Rectal smooth muscle tissue (tissue), 1 donor: ENCODE results near the gene IL17A.
"Not testable (repeated sequence)": the region's sequence is repeated elsewhere in the genome, so short reads cannot be mapped to it uniquely, and the experiment has no call there.

Experiments
- H3K27ac ChIP-seq: one replicate; pipeline ENCODE4 v1.7.0; 2013; ENCODE audit warnings: low read depth, low read length, inconsistent platforms
- H3K27me3 ChIP-seq: one replicate; pipeline ENCODE4 v1.7.0; 2013; ENCODE audit warnings: low read length; ENCODE audit not compliant: control insufficient read depth, insufficient read depth
- H3K36me3 ChIP-seq: one replicate; pipeline ENCODE4 v1.7.0; 2013; ENCODE audit warnings: low read length; ENCODE audit not compliant: control insufficient read depth, insufficient read depth
- H3K4me1 ChIP-seq: one replicate; pipeline ENCODE4 v1.7.0; 2013; ENCODE audit warnings: low read length; ENCODE audit not compliant: control insufficient read depth, insufficient read depth
- H3K4me3 ChIP-seq: one replicate; pipeline ENCODE4 v1.7.0; 2013; ENCODE audit warnings: low read length
- H3K9ac ChIP-seq: one replicate; pipeline ENCODE4 v1.7.0; 2013; ENCODE audit warnings: low read length

The IL17A gene

GRCh38 chr6:52176550-52176949, 9.6 kb upstream of the IL17A start:
- H3K4me1 ChIP-seq, result no peaks in the 10 kb centered on the region
- no peaks in the 10 kb centered on the region for H3K36me3 ChIP-seq
- H3K27me3 ChIP-seq, result no peaks in the 10 kb centered on the region
- no peak overlapping the region for H3K9ac ChIP-seq
- no peak overlapping the region for H3K27ac ChIP-seq
- no peak overlapping the region for H3K4me3 ChIP-seq

- Histone ChIP-seq H3K36me3 (no peaks in the 10 kb centered on the region), H3K4me1 (no peaks in the 10 kb centered on the region), H3K27ac (no peak overlapping the region), H3K27me3 (no peaks in the 10 kb centered on the region), H3K4me3 (no peak overlapping the region), H3K9ac (no peak overlapping the region)
Measured at GRCh38 chr6:52177961-52178360, 8.2 kb upstream of the IL17A start.

- no peaks in the 10 kb centered on the region for H3K27me3 ChIP-seq
- H3K36me3 ChIP-seq, result no peaks in the 10 kb centered on the region
- no peak overlapping the region for H3K27ac ChIP-seq
- H3K4me3 ChIP-seq, result no peak overlapping the region
- H3K9ac ChIP-seq, result no peak overlapping the region
- H3K4me1 ChIP-seq, result no peaks in the 10 kb centered on the region
Measured at GRCh38 chr6:52180787-52181558, 5.2 kb upstream of the IL17A start.

- Histone ChIP-seq H3K9ac (no peak overlapping the region), H3K4me3 (no peak overlapping the region), H3K27ac (no peak overlapping the region), H3K4me1 (no peaks in the 10 kb centered on the region), H3K36me3 (no peaks in the 10 kb centered on the region), H3K27me3 (no peaks in the 10 kb centered on the region)
Measured at GRCh38 chr6:52183131-52183713, 3.0 kb upstream of the IL17A start.

GRCh38 chr6:52186480-52186879, 305 bp downstream of the IL17A start:
- Histone ChIP-seq H3K4me3 (no peak overlapping the region), H3K27me3 (no peaks in the 10 kb centered on the region), H3K27ac (no peak overlapping the region), H3K4me1 (no peaks in the 10 kb centered on the region), H3K36me3 (no peaks in the 10 kb centered on the region), H3K9ac (no peak overlapping the region)

GRCh38 chr6:52187098-52187497, 923 bp downstream of the IL17A start:
- no peak overlapping the region for H3K4me3 ChIP-seq
- no peak overlapping the region for H3K9ac ChIP-seq
- H3K27me3 ChIP-seq, result no peaks in the 10 kb centered on the region
- no peaks in the 10 kb centered on the region for H3K4me1 ChIP-seq
- no peaks in the 10 kb centered on the region for H3K36me3 ChIP-seq
- no peak overlapping the region for H3K27ac ChIP-seq

GRCh38 chr6:52189974-52190373, 3.8 kb downstream of the IL17A start:
- no peak overlapping the region for H3K9ac ChIP-seq
- no peaks in the 10 kb centered on the region for H3K4me1 ChIP-seq
- H3K27ac ChIP-seq, result no peak overlapping the region
- no peak overlapping the region for H3K4me3 ChIP-seq
- H3K27me3 ChIP-seq, result no peaks in the 10 kb centered on the region
- H3K36me3 ChIP-seq, result no peaks in the 10 kb centered on the region

GRCh38 chr6:52190409-52190808, 4.2 kb downstream of the IL17A start:
- H3K4me3 ChIP-seq, result no peak overlapping the region
- no peaks in the 10 kb centered on the region for H3K4me1 ChIP-seq
- no peaks in the 10 kb centered on the region for H3K27me3 ChIP-seq
- H3K9ac ChIP-seq, result no peak overlapping the region
- H3K36me3 ChIP-seq, result no peaks in the 10 kb centered on the region
- H3K27ac ChIP-seq, result no peak overlapping the region

GRCh38 chr6:52191824-52192223, 5.6 kb downstream of the IL17A start:
- no peaks in the 10 kb centered on the region for H3K27me3 ChIP-seq
- H3K4me3 ChIP-seq, result no peak overlapping the region
- no peaks in the 10 kb centered on the region for H3K4me1 ChIP-seq
- no peak overlapping the region for H3K9ac ChIP-seq
- no peaks in the 10 kb centered on the region for H3K36me3 ChIP-seq
- H3K27ac ChIP-seq, result no peak overlapping the region

- H3K27ac ChIP-seq, result no peak overlapping the region
- no peaks in the 10 kb centered on the region for H3K4me1 ChIP-seq
- H3K9ac ChIP-seq, result no peak overlapping the region
- H3K27me3 ChIP-seq, result no peaks in the 10 kb centered on the region
- H3K36me3 ChIP-seq, result no peaks in the 10 kb centered on the region
- H3K4me3 ChIP-seq, result no peak overlapping the region
Measured at GRCh38 chr6:52195886-52196285, 9.7 kb downstream of the IL17A start.

- not testable (repeated sequence) for H3K4me3 ChIP-seq, H3K27me3 ChIP-seq, H3K27ac ChIP-seq
Measured at GRCh38 chr6:52200088-52200487, 13.9 kb downstream of the IL17A start.

GRCh38 chr6:52201046-52201445, 14.9 kb downstream of the IL17A start:
- H3K36me3 ChIP-seq, result no peaks in the 10 kb centered on the region
- H3K9ac ChIP-seq, result no peak overlapping the region
- no peaks in the 10 kb centered on the region for H3K4me1 ChIP-seq
- no peaks in the 10 kb centered on the region for H3K27me3 ChIP-seq
- H3K27ac ChIP-seq, result no peak overlapping the region
- no peak overlapping the region for H3K4me3 ChIP-seq

More at GRCh38 chr6:52200088-52200487, 13.9 kb downstream of the IL17A start:
- H3K36me3 ChIP-seq, H3K9ac ChIP-seq, H3K4me1 ChIP-seq: not testable (repeated sequence)

- no peak overlapping the region for H3K9ac ChIP-seq
Measured at GRCh38 chr6:52201493-52201892, 15.3 kb downstream of the IL17A start.

More at GRCh38 chr6:52201493-52201892, 15.3 kb downstream of the IL17A start:
- Histone ChIP-seq H3K36me3 (no peaks in the 10 kb centered on the region), H3K4me3 (no peak overlapping the region), H3K4me1 (no peaks in the 10 kb centered on the region), H3K27me3 (no peaks in the 10 kb centered on the region), H3K27ac (no peak overlapping the region)
